NCI-H1930 (cell line): ENCODE measurements around the gene ERRFI1.
"Not testable (repeated sequence)": the region's sequence is repeated elsewhere in the genome, so short reads cannot be mapped to it uniquely, and the experiment has no call there.

Source experiments
- DNase-seq, 2 experiments: peaks; one replicate each; lab custom pipeline; 2025; lab: John Stamatoyannopoulos, UW

The ERRFI1 gene

GRCh38 chr1:7970246-7970645 is 55.9 kb downstream of the ERRFI1 start:
- no peak for DNase-seq

- DNase-seq: no peak
These were observed 58.5 kb downstream of the ERRFI1 start for GRCh38 chr1:7967651-7968050.

GRCh38 chr1:7967196-7967595 is 58.9 kb downstream of the ERRFI1 start:
- DNase-seq: no peak

- no peak for DNase-seq
These were observed 61.6 kb downstream of the ERRFI1 start for GRCh38 chr1:7964476-7964875.

- not testable (repeated sequence) for DNase-seq
These were observed 62.3 kb downstream of the ERRFI1 start for GRCh38 chr1:7963841-7964240.

- not testable (repeated sequence) for DNase-seq
These were observed 62.8 kb downstream of the ERRFI1 start for GRCh38 chr1:7963378-7963730.

- DNase-seq: no peak
These were observed 63.3 kb downstream of the ERRFI1 start for GRCh38 chr1:7962636-7963377.

GRCh38 chr1:7962014-7962335 is 64.1 kb downstream of the ERRFI1 start:
- DNase-seq: no peak
